Parathyroid adenoma (tissue), 2 donors: ENCODE measurements around the gene RAPGEF1.

Experiments used
- H2AFZ ChIP-seq: fragments of 300-600 bp; sonication (generic); one replicate; pipeline ENCODE4 v1.7.0; 2017; ENCODE audit warnings: antibody characterized with exemption, mild to moderate bottlenecking
- H3K27ac ChIP-seq: fragments of 300-600 bp; sonication (generic); one replicate; pipeline ENCODE4 v1.7.0; 2017
- H3K27me3 ChIP-seq: fragments of 300-600 bp; sonication (generic); one replicate; pipeline ENCODE4 v1.7.0; 2017; ENCODE audit warnings: low read length; ENCODE audit not compliant: control insufficient read depth, insufficient read depth
- H3K36me3 ChIP-seq: fragments of 300-600 bp; sonication (generic); one replicate; pipeline ENCODE4 v1.7.0; 2017; ENCODE audit warnings: low read length; ENCODE audit not compliant: control insufficient read depth, insufficient read depth
- H3K4me1 ChIP-seq: fragments of 300-600 bp; sonication (generic); one replicate; pipeline ENCODE4 v1.7.0; 2017; ENCODE audit warnings: control low read depth
- H3K4me2 ChIP-seq: fragments of 300-600 bp; sonication (generic); one replicate; pipeline ENCODE4 v1.7.0; 2017; ENCODE audit warnings: low read length
- H3K4me3 ChIP-seq: fragments of 300-600 bp; sonication (generic); one replicate; pipeline ENCODE4 v1.7.0; 2017; ENCODE audit warnings: low read depth, low read length
- H3K79me2 ChIP-seq: fragments of 300-600 bp; sonication (generic); one replicate; pipeline ENCODE4 v1.7.0; 2017; ENCODE audit warnings: control low read depth
- H3K9ac ChIP-seq: fragments of 300-600 bp; sonication (generic); one replicate; pipeline ENCODE4 v1.7.0; 2017; ENCODE audit warnings: mild to moderate bottlenecking
- H3K9me3 ChIP-seq: fragments of 300-600 bp; sonication (generic); one replicate; pipeline ENCODE4 v1.7.0; 2017; ENCODE audit warnings: low read length; ENCODE audit not compliant: control insufficient read depth
- TF ChIP-seq, protein P1 (sequence below): fragments of 300-600 bp; sonication (generic); IDR thresholded peaks from one replicate; pipeline ENCODE4 v1.7.0; 2017; ENCODE audit warnings: antibody characterized with exemption, mild to moderate bottlenecking
- donor health status: primary hyperparathyroidism.

RAPGEF1 gene

DNA sequence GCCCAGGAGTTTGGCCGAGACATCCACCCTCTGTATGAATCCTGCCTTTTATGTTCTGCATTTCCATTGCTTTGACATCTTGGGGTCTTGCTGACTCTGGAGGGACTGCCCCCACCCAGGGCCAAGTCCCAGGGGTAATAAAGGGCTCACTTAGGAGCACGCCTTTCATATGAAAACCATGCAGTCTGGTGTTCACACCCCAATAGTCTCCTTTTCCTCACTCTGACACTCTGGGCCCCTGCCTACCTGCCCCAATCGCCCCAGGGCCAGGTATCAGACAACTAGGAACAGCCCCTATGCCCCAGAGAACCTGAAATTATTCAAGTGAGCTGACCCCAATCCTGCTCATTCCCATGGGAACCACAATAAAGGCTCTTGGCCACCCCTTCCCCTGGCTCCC lies 33.1 kb upstream of the RAPGEF1 start:
- Histone ChIP-seq H3K79me2 (no peaks in the 10 kb centered on the region), H2AFZ (no peak overlapping the region), H3K9ac (no peak overlapping the region), H3K4me3 (no peak overlapping the region), H3K4me1 (no peaks in the 10 kb centered on the region), H3K9me3 (no peaks in the 10 kb centered on the region), H3K36me3 (no peaks in the 10 kb centered on the region), H3K4me2 (no peak overlapping the region), H3K27ac (no peak overlapping the region), H3K27me3 (no peaks in the 10 kb centered on the region)
- TF ChIP-seq, protein P1, sequence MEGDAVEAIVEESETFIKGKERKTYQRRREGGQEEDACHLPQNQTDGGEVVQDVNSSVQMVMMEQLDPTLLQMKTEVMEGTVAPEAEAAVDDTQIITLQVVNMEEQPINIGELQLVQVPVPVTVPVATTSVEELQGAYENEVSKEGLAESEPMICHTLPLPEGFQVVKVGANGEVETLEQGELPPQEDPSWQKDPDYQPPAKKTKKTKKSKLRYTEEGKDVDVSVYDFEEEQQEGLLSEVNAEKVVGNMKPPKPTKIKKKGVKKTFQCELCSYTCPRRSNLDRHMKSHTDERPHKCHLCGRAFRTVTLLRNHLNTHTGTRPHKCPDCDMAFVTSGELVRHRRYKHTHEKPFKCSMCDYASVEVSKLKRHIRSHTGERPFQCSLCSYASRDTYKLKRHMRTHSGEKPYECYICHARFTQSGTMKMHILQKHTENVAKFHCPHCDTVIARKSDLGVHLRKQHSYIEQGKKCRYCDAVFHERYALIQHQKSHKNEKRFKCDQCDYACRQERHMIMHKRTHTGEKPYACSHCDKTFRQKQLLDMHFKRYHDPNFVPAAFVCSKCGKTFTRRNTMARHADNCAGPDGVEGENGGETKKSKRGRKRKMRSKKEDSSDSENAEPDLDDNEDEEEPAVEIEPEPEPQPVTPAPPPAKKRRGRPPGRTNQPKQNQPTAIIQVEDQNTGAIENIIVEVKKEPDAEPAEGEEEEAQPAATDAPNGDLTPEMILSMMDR = no peak

DNA sequence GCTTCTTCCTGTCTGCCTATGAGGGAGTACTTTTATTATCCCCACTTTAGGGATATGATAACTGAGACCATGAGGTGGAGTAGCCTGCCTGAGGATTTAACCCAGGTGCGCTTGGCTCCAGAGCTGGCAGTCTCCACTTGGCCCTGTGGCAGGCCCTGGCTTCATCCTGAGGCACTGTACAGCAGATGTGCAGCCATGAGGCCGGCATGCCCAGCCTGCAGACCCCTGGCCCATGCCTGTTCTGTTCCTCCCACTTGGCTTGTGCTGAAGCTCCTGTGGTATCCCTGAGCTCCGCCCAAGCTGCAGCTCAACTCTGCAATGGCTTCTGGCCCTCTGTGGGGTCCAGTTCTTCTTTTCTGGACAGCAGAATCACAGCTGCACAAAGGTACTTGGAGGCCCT lies 31.8 kb upstream of the RAPGEF1 start:
- TF ChIP-seq, protein P1 = no peak
- H3K9me3 ChIP-seq = no peaks in the 10 kb centered on the region
- no peaks in the 10 kb centered on the region for H3K27me3 ChIP-seq
- H3K4me3 ChIP-seq = no peak overlapping the region
- H3K79me2 ChIP-seq = no peaks in the 10 kb centered on the region
- no peaks in the 10 kb centered on the region for H3K4me1 ChIP-seq
- H3K4me2 ChIP-seq = no peak overlapping the region
- H3K9ac ChIP-seq = no peak overlapping the region
- no peak overlapping the region for H3K27ac ChIP-seq
- no peaks in the 10 kb centered on the region for H3K36me3 ChIP-seq
- no peak overlapping the region for H2AFZ ChIP-seq

DNA sequence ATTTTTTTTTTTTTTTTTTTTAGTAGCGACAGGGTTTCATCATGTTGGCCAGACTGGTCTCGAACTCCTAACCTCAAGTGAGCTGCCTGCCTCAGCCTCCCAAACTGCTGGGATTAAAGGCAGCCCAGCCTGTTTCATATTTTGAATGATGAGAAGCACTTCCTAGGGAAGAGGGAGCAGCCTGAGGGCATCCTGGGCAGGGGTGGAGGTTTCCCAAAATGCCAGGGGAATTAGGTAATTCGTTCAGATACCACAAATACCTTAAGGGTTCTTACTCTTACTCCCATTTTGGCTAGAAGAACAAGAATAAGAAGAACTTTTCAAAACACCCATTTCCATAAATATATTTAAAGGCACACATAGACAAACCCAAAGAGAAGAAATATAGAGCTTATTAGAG lies 29.5 kb upstream of the RAPGEF1 start:
- no peaks in the 10 kb centered on the region for H3K9me3 ChIP-seq
- H3K9ac ChIP-seq = no peak overlapping the region
- H3K4me1 ChIP-seq = no peaks in the 10 kb centered on the region
- no peak overlapping the region for H3K27ac ChIP-seq
- no peaks in the 10 kb centered on the region for H3K79me2 ChIP-seq
- H3K4me3 ChIP-seq = no peak overlapping the region
- no peaks in the 10 kb centered on the region for H3K36me3 ChIP-seq
- H3K27me3 ChIP-seq = no peaks in the 10 kb centered on the region
- TF ChIP-seq, protein P1 = no peak
- H2AFZ ChIP-seq = no peak overlapping the region
- H3K4me2 ChIP-seq = no peak overlapping the region

DNA sequence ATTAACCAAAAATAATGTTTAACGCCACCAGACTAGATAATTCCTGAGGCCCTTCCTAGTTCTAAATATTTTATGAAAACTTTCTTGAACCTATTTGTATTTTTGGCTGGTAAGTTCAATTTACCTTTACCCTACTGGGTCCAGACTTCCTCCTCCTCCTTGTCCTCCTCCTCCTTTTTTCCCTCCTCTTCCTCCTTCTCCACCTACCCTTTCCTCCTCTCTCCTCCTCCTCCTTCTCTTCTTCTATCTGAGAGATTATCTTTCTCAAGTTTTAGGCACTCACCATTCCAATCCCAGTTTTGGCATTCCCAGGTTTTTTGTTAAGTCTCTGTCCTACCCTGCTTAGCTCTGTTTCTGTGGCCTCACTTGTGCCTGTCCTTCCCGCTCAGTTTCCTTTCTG lies 24.7 kb upstream of the RAPGEF1 start:
- Histone ChIP-seq H3K9me3 (no peaks in the 10 kb centered on the region), H2AFZ (no peak overlapping the region), H3K4me1 (no peaks in the 10 kb centered on the region), H3K27ac (no peak overlapping the region), H3K9ac (no peak overlapping the region), H3K4me3 (no peak overlapping the region), H3K79me2 (no peaks in the 10 kb centered on the region), H3K36me3 (no peaks in the 10 kb centered on the region), H3K4me2 (no peak overlapping the region), H3K27me3 (no peaks in the 10 kb centered on the region)
- TF ChIP-seq, protein P1 = no peak

DNA sequence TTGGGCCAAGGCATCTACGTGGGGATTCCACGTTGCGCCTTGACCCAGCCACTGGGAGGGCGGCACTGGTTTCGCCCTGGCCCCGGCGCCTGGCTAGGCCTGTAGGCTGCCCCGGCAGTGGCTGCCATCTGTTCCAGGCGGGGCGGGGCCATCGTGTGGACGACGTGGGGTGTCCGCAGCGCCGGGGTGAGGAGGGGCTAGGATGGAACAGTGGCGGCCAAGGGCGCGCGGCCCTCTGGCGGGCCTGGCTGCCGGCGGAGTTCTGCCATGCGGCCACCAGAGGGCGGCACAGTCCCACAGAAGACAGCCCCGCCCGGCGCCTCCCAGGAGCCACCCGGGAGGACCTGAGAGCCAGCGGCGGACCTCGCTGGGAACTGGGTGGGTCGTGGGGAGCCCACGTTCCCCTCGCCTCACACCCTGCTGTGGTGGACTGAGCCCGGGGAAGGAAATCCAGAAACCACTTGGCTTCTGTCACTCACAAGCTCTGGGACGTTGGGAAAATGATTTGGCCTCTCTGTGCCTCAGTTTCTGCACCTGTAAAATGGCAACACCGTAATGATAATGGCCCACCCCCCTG lies 22.6 kb upstream of the RAPGEF1 start:
- Histone ChIP-seq H3K4me2 (no peak overlapping the region), H3K9ac (no peak overlapping the region), H3K27ac (no peak overlapping the region), H3K4me1 (no peaks in the 10 kb centered on the region), H3K36me3 (no peaks in the 10 kb centered on the region), H3K79me2 (no peaks in the 10 kb centered on the region), H3K9me3 (no peaks in the 10 kb centered on the region), H3K27me3 (no peaks in the 10 kb centered on the region), H3K4me3 (no peak overlapping the region), H2AFZ (peak overlapping the region; percentile 11)
- TF ChIP-seq, protein P1 = peak; percentile 81
